ENCODE data around the gene NR2E3. TPM values are rescaled to one million over a fixed set of nuclear protein-coding genes. Genes with fewer than 3 reads are reported as not detected.

The NR2E3 gene
- total RNA-seq, 1 donor from 2014 or later, result not detected

GRCh38 chr15:71807691-71808091 is 2.7 kb upstream of the NR2E3 start:
- no peak for DNase-seq (ENCODE audit: low spot score in 2 of 2)
- Histone ChIP-seq H3K4me1 (peaks cover 0 to 7% of the 10 kb centered on the region in 2 donors), H3K4me3 (no peak overlapping the region), H3K27me3 (no peaks in the 10 kb centered on the region), H3K9me3 (no peaks in the 10 kb centered on the region), H3K36me3 (no peaks in the 10 kb centered on the region), H3K27ac (peak overlapping the region; percentile 29 to 37)
- intact Hi-C loops (cut with DNase I), result loop anchor here (10.0 kb wide), 1 partner anchor 833 kb away; no protein-coding TSS in a partner anchor
- TF ChIP-seq, protein P1, sequence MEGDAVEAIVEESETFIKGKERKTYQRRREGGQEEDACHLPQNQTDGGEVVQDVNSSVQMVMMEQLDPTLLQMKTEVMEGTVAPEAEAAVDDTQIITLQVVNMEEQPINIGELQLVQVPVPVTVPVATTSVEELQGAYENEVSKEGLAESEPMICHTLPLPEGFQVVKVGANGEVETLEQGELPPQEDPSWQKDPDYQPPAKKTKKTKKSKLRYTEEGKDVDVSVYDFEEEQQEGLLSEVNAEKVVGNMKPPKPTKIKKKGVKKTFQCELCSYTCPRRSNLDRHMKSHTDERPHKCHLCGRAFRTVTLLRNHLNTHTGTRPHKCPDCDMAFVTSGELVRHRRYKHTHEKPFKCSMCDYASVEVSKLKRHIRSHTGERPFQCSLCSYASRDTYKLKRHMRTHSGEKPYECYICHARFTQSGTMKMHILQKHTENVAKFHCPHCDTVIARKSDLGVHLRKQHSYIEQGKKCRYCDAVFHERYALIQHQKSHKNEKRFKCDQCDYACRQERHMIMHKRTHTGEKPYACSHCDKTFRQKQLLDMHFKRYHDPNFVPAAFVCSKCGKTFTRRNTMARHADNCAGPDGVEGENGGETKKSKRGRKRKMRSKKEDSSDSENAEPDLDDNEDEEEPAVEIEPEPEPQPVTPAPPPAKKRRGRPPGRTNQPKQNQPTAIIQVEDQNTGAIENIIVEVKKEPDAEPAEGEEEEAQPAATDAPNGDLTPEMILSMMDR (IDR thresholded peaks at IDR 0.05), result no peak

- no peaks in the 10 kb centered on the region for H3K36me3 ChIP-seq
- intact Hi-C loops (cut with DNase I), result loop anchor here (10.0 kb wide), 1 partner anchor 834 kb away; no protein-coding TSS in a partner anchor
- H3K27ac ChIP-seq, result no peak overlapping the region
- H3K4me3 ChIP-seq, result no peak overlapping the region
- H3K4me1 ChIP-seq, result peaks cover 0 to 7% of the 10 kb centered on the region in 2 donors
- TF ChIP-seq, protein P1 (IDR thresholded peaks at IDR 0.05), result no peak
- DNase-seq (ENCODE audit: low spot score in 2 of 2), result no peak
- no peaks in the 10 kb centered on the region for H3K9me3 ChIP-seq
- no peaks in the 10 kb centered on the region for H3K27me3 ChIP-seq
These were observed 1.9 kb upstream of the NR2E3 start for GRCh38 chr15:71808311-71809020.

- peaks cover 0 to 7% of the 10 kb centered on the region in 2 donors for H3K4me1 ChIP-seq
- intact Hi-C loops (cut with DNase I), result loop anchor here (10.0 kb wide), 1 partner anchor 835 kb away; no protein-coding TSS in a partner anchor
These were observed 1.0 kb upstream of the NR2E3 start for GRCh38 chr15:71809346-71809745.

DNA sequence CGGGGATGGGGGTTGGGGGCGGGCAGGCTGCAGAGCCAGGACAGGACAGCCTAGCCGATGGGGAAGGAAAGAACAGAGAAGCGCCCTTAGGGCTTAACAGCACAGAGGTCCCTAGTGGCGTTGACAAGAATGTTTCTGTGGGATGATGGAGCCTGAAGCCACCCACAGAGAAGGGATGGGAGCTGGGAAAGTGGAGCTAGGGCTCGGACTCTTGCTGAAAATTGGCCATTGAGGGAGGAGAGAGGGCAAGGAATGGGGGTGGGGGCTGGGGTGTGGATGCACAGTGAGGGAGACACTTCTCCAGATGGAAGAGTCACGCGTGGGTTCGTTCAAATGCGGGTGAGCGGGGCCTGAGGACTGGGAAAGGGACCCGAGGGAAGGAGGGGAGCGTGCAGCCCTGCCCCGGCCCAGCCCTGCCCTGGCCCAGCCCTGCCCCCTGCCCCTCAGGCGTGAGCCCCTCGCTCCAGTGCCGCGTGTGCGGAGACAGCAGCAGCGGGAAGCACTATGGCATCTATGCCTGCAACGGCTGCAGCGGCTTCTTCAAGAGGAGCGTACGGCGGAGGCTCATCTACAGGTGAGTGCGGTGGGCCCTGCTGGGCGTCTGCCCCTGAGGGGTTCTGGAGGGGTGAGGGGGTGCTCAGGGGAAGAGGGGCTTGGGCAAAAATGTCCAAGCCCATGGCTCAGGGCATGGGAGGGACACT is 832 bp downstream of the NR2E3 start:
- TF ChIP-seq, protein P1 (IDR thresholded peaks at IDR 0.05), result no peak
- H3K4me3 ChIP-seq, result no peak overlapping the region

More at GRCh38 chr15:71809346-71809745, 1.0 kb upstream of the NR2E3 start:
- Histone ChIP-seq H3K27ac (no peak overlapping the region), H3K9me3 (no peaks in the 10 kb centered on the region), H3K4me3 (no peak overlapping the region), H3K36me3 (no peaks in the 10 kb centered on the region), H3K27me3 (no peaks in the 10 kb centered on the region)
- TF ChIP-seq, protein P1 (IDR thresholded peaks at IDR 0.05), result no peak
- DNase-seq (ENCODE audit: low spot score in 2 of 2), result no peak

DNA sequence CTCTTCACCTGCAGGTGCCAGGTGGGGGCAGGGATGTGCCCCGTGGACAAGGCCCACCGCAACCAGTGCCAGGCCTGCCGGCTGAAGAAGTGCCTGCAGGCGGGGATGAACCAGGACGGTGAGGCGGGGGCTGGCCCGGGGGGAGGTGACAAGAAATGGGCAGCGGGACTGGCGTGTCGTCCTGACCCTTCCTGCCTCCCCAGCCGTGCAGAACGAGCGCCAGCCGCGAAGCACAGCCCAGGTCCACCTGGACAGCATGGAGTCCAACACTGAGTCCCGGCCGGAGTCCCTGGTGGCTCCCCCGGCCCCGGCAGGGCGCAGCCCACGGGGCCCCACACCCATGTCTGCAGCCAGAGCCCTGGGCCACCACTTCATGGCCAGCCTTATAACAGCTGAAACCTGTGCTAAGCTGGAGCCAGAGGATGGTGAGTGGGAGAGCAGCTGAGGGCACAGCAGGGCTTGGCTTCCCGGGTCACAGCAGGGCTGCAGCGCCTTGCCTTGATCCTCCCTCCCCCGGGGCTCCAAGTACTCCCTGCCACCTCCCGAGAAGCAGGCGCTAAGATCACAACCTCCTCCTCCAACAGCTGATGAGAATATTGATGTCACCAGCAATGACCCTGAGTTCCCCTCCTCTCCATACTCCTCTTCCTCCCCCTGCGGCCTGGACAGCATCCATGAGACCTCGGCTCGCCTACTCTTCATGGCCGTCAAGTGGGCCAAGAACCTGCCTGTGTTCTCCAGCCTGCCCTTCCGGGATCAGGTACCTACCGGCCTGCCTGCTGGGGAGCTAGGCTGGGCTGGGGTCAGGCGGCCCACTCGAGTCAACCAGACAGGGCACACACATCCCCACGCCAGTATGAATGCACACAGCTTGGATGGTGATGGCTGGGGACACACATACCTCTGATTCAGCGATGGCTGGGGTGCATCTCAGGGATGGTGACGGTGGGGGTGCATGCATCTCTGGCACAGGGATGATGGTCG is 1.7 kb downstream of the NR2E3 start:
- H3K36me3 ChIP-seq, result no peaks in the 10 kb centered on the region
- peaks cover 0 to 1% of the 10 kb centered on the region in 2 donors for H3K4me1 ChIP-seq
- H3K4me3 ChIP-seq, result no peak overlapping the region
- TF ChIP-seq, protein P1 (IDR thresholded peaks at IDR 0.05), result no peak
- intact Hi-C loops (cut with DNase I), result no loop called here
- no peak overlapping the region for H3K27ac ChIP-seq
- H3K9me3 ChIP-seq, result no peaks in the 10 kb centered on the region
- DNase-seq (ENCODE audit: low spot score in 2 of 2), result no peak
- no peaks in the 10 kb centered on the region for H3K27me3 ChIP-seq

More for the DNA sequence above, 832 bp downstream of the NR2E3 start:
- Histone ChIP-seq H3K27ac (no peak overlapping the region), H3K4me1 (peaks cover 0 to 7% of the 10 kb centered on the region in 2 donors), H3K27me3 (no peaks in the 10 kb centered on the region), H3K9me3 (no peaks in the 10 kb centered on the region), H3K36me3 (no peaks in the 10 kb centered on the region)
- no peak for DNase-seq (ENCODE audit: low spot score in 2 of 2)
- intact Hi-C loops (cut with DNase I), result no loop called here
